H1 (cell line): ENCODE measurements around the gene SLC66A2. TPM values are rescaled to one million over a fixed set of nuclear protein-coding genes. Genes with fewer than 3 reads are reported as not detected.

Experiments
- CTCF ChIA-PET: fragments of 300-600 bp; sonication (Branson Sonifier 250); formaldehyde crosslinking; loops from one replicate; lab custom pipeline; 2021; ENCODE audit not compliant: partially characterized antibody; lab: Charles Lee
- POLR2A ChIA-PET: fragments of 300-600 bp; sonication (Branson Sonifier 250); formaldehyde crosslinking; loops from one replicate; lab custom pipeline; 2021; ENCODE audit warnings: inconsistent platforms; ENCODE audit not compliant: partially characterized antibody; lab: Charles Lee
- DNase-seq, 2 experiments: peaks; one replicate each; pipeline versions ENCODE4 v3.0.0 to v3.0.0-alpha.2; 2010 to 2022; ENCODE audit warnings: low spot score in 2 of 2, low read depth in 1 of 2, mixed read lengths in 1 of 2
- FAIRE-seq: peaks from 2 replicates; lab custom pipeline; 2011; peaks lifted over from hg19 to GRCh38; lab: Jason Lieb, UNC
- H2AFZ ChIP-seq: 2 replicates; pipeline ENCODE4 v1.8.1; 2012; ENCODE audit warnings: low read length, inconsistent platforms
- H2AK5ac ChIP-seq: 2 replicates; pipeline ENCODE4 v1.6.1; 2013; ENCODE audit warnings: low read depth, low read length
- H2BK120ac ChIP-seq: replicated peaks from 2 replicates; pipeline ENCODE3; 2013; ENCODE audit warnings: low read depth, low read length, inconsistent platforms
- H2BK12ac ChIP-seq: 2 replicates; pipeline ENCODE4 v1.6.1; 2013; ENCODE audit warnings: low read depth, low read length
- H2BK15ac ChIP-seq: 2 replicates; pipeline ENCODE4 v1.6.1; 2013; ENCODE audit warnings: low read length
- H2BK20ac ChIP-seq: 2 replicates; pipeline ENCODE4 v1.6.1; 2013; ENCODE audit warnings: low read length
- H2BK5ac ChIP-seq: 2 replicates; pipeline ENCODE4 v1.6.1; 2013; ENCODE audit warnings: low read depth, low read length
- H3K14ac ChIP-seq: 2 replicates; pipeline ENCODE4 v1.6.1; 2013; ENCODE audit warnings: inconsistent platforms; ENCODE audit not compliant: insufficient read length
- H3K18ac ChIP-seq: 2 replicates; pipeline ENCODE4 v1.6.1; 2013; ENCODE audit warnings: low read length; ENCODE audit errors: extremely low read depth
- H3K23ac ChIP-seq: 2 replicates; pipeline ENCODE4 v1.6.1; 2013; ENCODE audit warnings: inconsistent platforms; ENCODE audit not compliant: insufficient read length
- H3K23me2 ChIP-seq: 2 replicates; pipeline ENCODE4 v1.6.1; 2013; ENCODE audit warnings: low read depth, low read length
- H3K27ac ChIP-seq: 2 replicates; pipeline ENCODE4 v1.6.1; 2011; ENCODE audit warnings: low read depth, low read length, inconsistent platforms
- H3K27me3 ChIP-seq, 4 experiments: replicated peaks in 1 of 4; 1 replicate in 1 of 4; 2 replicates in 3 of 4; pipeline versions ENCODE4 v1.6.1 to v1.8.1; 2011 to 2013; ENCODE audit warnings: low read length in 3 of 4, mild to moderate bottlenecking in 3 of 4, inconsistent platforms in 2 of 4, mixed read lengths in 2 of 4, moderate library complexity in 1 of 4; ENCODE audit not compliant: control insufficient read depth in 3 of 4, insufficient read depth in 3 of 4; ENCODE audit errors: extremely low read depth in 1 of 4
- H3K36me3 ChIP-seq, 4 experiments: 2 replicates each; pipeline versions ENCODE4 v1.6.1 to v1.8.1; 2011 to 2013; ENCODE audit warnings: mild to moderate bottlenecking in 4 of 4, low read length in 3 of 4, moderate library complexity in 2 of 4, control low read depth in 1 of 4, inconsistent platforms in 1 of 4; ENCODE audit not compliant: insufficient read depth in 4 of 4, control insufficient read depth in 2 of 4
- H3K4ac ChIP-seq: replicated peaks from 2 replicates; pipeline ENCODE3; 2013; ENCODE audit warnings: low read length, low read depth, mixed read lengths, inconsistent platforms; ENCODE audit not compliant: insufficient read length
- H3K4me1 ChIP-seq, 4 experiments: replicated peaks in 1 of 4; 1 replicate in 1 of 4; 2 replicates in 3 of 4; pipeline versions ENCODE4 v1.6.1 to v1.8.1; 2011 to 2013; ENCODE audit warnings: low read length in 3 of 4, inconsistent platforms in 2 of 4, mixed read lengths in 1 of 4; ENCODE audit not compliant: insufficient read depth in 4 of 4, control insufficient read depth in 3 of 4
- H3K4me2 ChIP-seq, 2 experiments: 2 replicates each; pipeline versions ENCODE4 v1.6.1 to v1.8.1; 2011 to 2013; ENCODE audit warnings: low read depth in 2 of 2, low read length in 2 of 2, control low read depth in 1 of 2, inconsistent platforms in 1 of 2, mild to moderate bottlenecking in 1 of 2; ENCODE audit not compliant: insufficient read depth in 1 of 2
- H3K4me3 ChIP-seq, 4 experiments: fragments of 200-600, 300-600 bp in 1 of 4; sonication (generic), shearing (Covaris generic), sonication (Bioruptor Twin) in 1 of 4; 2 replicates each; pipeline versions ENCODE4 v1.5.1 to v1.8.1; 2011 to 2016; ENCODE audit warnings: low read length in 4 of 4, low read depth in 3 of 4, control low read depth in 2 of 4, inconsistent platforms in 2 of 4, mild to moderate bottlenecking in 2 of 4, mixed read lengths in 1 of 4, moderate library complexity in 1 of 4; ENCODE audit not compliant: insufficient read depth in 2 of 4; ENCODE audit errors: extremely low read depth in 1 of 4
- H3K56ac ChIP-seq: replicated peaks from 2 replicates; pipeline ENCODE3; 2013; ENCODE audit warnings: low read depth, mild to moderate bottlenecking, mixed read lengths, low read length, inconsistent platforms; ENCODE audit not compliant: insufficient read length
- H3K79me1 ChIP-seq: 2 replicates; pipeline ENCODE4 v1.6.1; 2013; ENCODE audit warnings: low read depth, low read length, control low read depth
- H3K79me2 ChIP-seq, 2 experiments: 2 replicates each; pipeline versions ENCODE4 v1.6.1 to v1.8.1; 2012 to 2013; ENCODE audit warnings: low read length in 2 of 2, mild to moderate bottlenecking in 2 of 2, inconsistent platforms in 1 of 2; ENCODE audit not compliant: insufficient read depth in 2 of 2, control insufficient read depth in 1 of 2
- H3K9ac ChIP-seq, 4 experiments: replicated peaks in 1 of 4; 1 replicate in 1 of 4; 2 replicates in 3 of 4; pipeline versions ENCODE4 v1.6.1 to v1.8.1; 2011 to 2013; ENCODE audit warnings: low read depth in 3 of 4, low read length in 3 of 4, control low read depth in 2 of 4, mild to moderate bottlenecking in 2 of 4, moderate library complexity in 2 of 4, inconsistent platforms in 1 of 4; ENCODE audit errors: extremely low read depth in 1 of 4
- H3K9me3 ChIP-seq, 2 experiments: 2 replicates each; pipeline versions ENCODE4 v1.6.1 to v1.8.1; 2012 to 2013; ENCODE audit warnings: mild to moderate bottlenecking in 2 of 2, moderate library complexity in 2 of 2, control low read depth in 1 of 2, inconsistent platforms in 1 of 2, low read depth in 1 of 2, low read length in 1 of 2, mixed read lengths in 1 of 2; ENCODE audit not compliant: insufficient read depth in 2 of 2
- H4K20me1 ChIP-seq, 2 experiments: replicated peaks in 1 of 2; 2 replicates each; pipeline versions ENCODE3 to v1.8.1; 2011 to 2013; ENCODE audit warnings: inconsistent platforms in 2 of 2, low read length in 2 of 2, mild to moderate bottlenecking in 1 of 2; ENCODE audit not compliant: insufficient read depth in 2 of 2, control insufficient read depth in 1 of 2
- H4K5ac ChIP-seq: 2 replicates; pipeline ENCODE4 v1.6.1; 2013; ENCODE audit warnings: low read length, low read depth, mixed read lengths, inconsistent platforms; ENCODE audit not compliant: insufficient read length
- H4K8ac ChIP-seq: 2 replicates; pipeline ENCODE4 v1.8.0; 2013; ENCODE audit warnings: mild to moderate bottlenecking, moderate library complexity, low read length, inconsistent platforms; ENCODE audit not compliant: insufficient read depth; ENCODE audit errors: extremely low read depth
- H4K91ac ChIP-seq: replicated peaks from 2 replicates; pipeline ENCODE3; 2013; ENCODE audit warnings: low read length, mixed read lengths, inconsistent platforms; ENCODE audit not compliant: insufficient read length
- ATF2 ChIP-seq: IDR thresholded peaks from 2 replicates; pipeline ENCODE4 v1.6.1; 2012; ENCODE audit warnings: low read length, inconsistent platforms
- CHD2 ChIP-seq: IDR thresholded peaks from 2 replicates; pipeline ENCODE4 v1.6.1; 2012; ENCODE audit warnings: low read length, improper control_type of control experiment
- GTF2F1 ChIP-seq: IDR thresholded peaks from 2 replicates; pipeline ENCODE4 v1.6.1; 2012; ENCODE audit warnings: low read depth, low read length, improper control_type of control experiment, borderline replicate concordance
- KDM1A ChIP-seq: fragments of 200-600, 300-600 bp; sonication (generic); IDR thresholded peaks from 2 replicates; pipeline ENCODE4 v1.7.1; 2016; ENCODE audit warnings: mild to moderate bottlenecking, low read length, borderline replicate concordance
- USF2 ChIP-seq: IDR thresholded peaks from 2 replicates; pipeline ENCODE4 v1.6.1; 2011; ENCODE audit warnings: low read length, improper control_type of control experiment
- WGBS, 2 experiments: shearing (Covaris generic) in 1 of 2; methylation state at CpG; one replicate each; pipeline versions ENCODE4 v1.1.6 to v1.1.7; 2013 to 2015; ENCODE audit warnings: low lambda C conversion rate in 2 of 2, mixed read lengths in 2 of 2, inconsistent platforms in 1 of 2, low coverage in 1 of 2, missing lambda C conversion rate in 1 of 2; ENCODE audit not compliant: insufficient replicate concordance in 2 of 2, insufficient coverage in 1 of 2, insufficient read length in 1 of 2; ENCODE audit errors: extremely low coverage in 1 of 2, missing lambda C conversion rate in 1 of 2; 5-methylcytosine and 5-hydroxymethylcytosine counted together
- polyA plus RNA-seq, 7 experiments: library from polyadenylated mRNA; depleted of rRNA in 3 of 7; stranded (reverse) in 5 of 7; unstranded in 2 of 7; fragments of >200 nt in 5 of 7; fragments of 200-250 nt in 2 of 7; gene quantifications; 1 replicate in 5 of 7; 2 replicates in 1 of 7; 4 replicates in 1 of 7; pipeline versions ENCODE4 v1.2.1 to v1.2.3, GENCODE V29; 2011 to 2013; ENCODE audit warnings: missing spikeins in 2 of 7, mixed read lengths in 2 of 7
- total RNA-seq: library from RNA; stranded (reverse); fragmentation: NEBNext Ultra II Directional; extraction: Animal tissue kit (Norgen Biotek cat#: 25700); gene quantifications from 2 replicates; pipeline ENCODE4 v1.2.1, GENCODE V29; 2021

SLC66A2 gene
- total and polyA plus RNA-seq, 2 of the 8 experiments (the other 6 are each of a cell fraction or from before 2014, with no cell fraction given), result 15.0 to 18.9 TPM

DNA sequence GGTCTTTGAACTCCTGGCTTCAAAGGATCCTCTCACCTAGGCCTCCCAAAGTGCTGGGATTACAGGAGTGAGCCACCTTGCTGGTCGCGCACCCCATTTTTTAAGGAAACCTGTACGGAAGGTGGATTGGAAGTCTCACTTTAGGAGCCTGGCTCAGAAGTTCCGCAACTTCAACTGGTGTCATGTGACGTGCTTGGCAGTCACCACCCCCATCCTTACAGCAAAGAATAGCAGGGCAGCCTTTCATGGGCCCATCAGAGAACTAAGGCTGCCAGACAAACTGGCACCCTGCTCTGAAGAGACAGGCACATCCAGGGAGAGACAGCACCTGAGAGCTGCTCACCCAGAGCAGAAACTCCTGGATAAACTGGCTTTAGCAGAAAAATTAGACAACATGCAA lies 3.3 kb upstream of the SLC66A2 start:
- peaks cover 5 to 16% (median 9%) of the 10 kb centered on the region in 4 experiments for H3K4me1 ChIP-seq
- H3K79me1 ChIP-seq, result no peaks in the 10 kb centered on the region
- H2BK120ac ChIP-seq, result no peak overlapping the region
- no peak overlapping the region for H3K14ac ChIP-seq
- peaks cover 14% of the 10 kb centered on the region; the same call in 1 of the 2 replicates for H3K23me2 ChIP-seq
- no peaks in the 10 kb centered on the region for H3K36me3 ChIP-seq
- H4K5ac ChIP-seq, result no peak overlapping the region
- no peak overlapping the region for H2AK5ac ChIP-seq
- POLR2A ChIA-PET, result interaction anchor here (0.7 to 0.9 kb wide), 2 partner anchors 17 to 34 kb away, joined by 3 to 4 read pairs; no protein-coding TSS in a partner anchor
- no peak overlapping the region for H2BK12ac ChIP-seq
- FAIRE-seq (no peak), DNase-seq (no peak)
- H4K8ac ChIP-seq, result no peak overlapping the region
- H3K9me3 ChIP-seq, result no peaks in the 10 kb centered on the region
- H2AFZ ChIP-seq, result no peak overlapping the region
- TF ChIP-seq KDM1A (no peak), CHD2 (no peak), ATF2 (no peak), USF2 (0 out of 2 replicates have a peak, but pooled peaks have one; percentile 43), GTF2F1 (no peak)
- no peak overlapping the region for H3K4ac ChIP-seq
- H3K56ac ChIP-seq, result no peak overlapping the region
- no peak overlapping the region for H3K9ac ChIP-seq
- no peak overlapping the region for H2BK15ac ChIP-seq
- no peak overlapping the region for H2BK5ac ChIP-seq
- 0 out of 4 replicates have a peak, but pooled peaks cover 0 to 3% of the 10 kb centered on the region in 2 experiments for H3K79me2 ChIP-seq
- no peak overlapping the region for H2BK20ac ChIP-seq
- H3K23ac ChIP-seq, result no peak overlapping the region
- H3K27me3 ChIP-seq, result peaks cover 10 to 53% (median 46%) of the 10 kb centered on the region in 4 experiments
- H3K4me2 ChIP-seq, result peak overlapping the region in 1 of 2 experiments; percentile 10; a peak in 1 of 4 replicates
- H3K27ac ChIP-seq, result no peak overlapping the region
- WGBS, 2 experiments, result 85% methylated on average over 5 of the region's 5 CpGs; no CpG with 5 or more reads in 1 of the 2 experiments
- no peak overlapping the region for H3K4me3 ChIP-seq
- H4K20me1 ChIP-seq, result peaks cover 0 to 6% of the 10 kb centered on the region in 2 experiments
- no peak overlapping the region for H3K18ac ChIP-seq
- no peak overlapping the region for H4K91ac ChIP-seq
- CTCF ChIA-PET, result interaction anchor here (1.0 to 1.9 kb wide), 2 partner anchors 20 to 26 kb away, joined by 3 to 9 read pairs; no protein-coding TSS in a partner anchor
